H9 (cell line): Measurements from ENCODE around the gene PCYT2. TPM values are rescaled to one million over a fixed set of nuclear protein-coding genes. Genes with fewer than 3 reads are reported as not detected.

Source experiments
- DNase-seq: peaks from one replicate; pipeline ENCODE4 v3.0.0-alpha.2; 2017
- H2AFZ ChIP-seq: one replicate; pipeline ENCODE4 v1.6.1; 2013; ENCODE audit warnings: mild to moderate bottlenecking, low read length, control low read depth, moderate library complexity
- H2AK5ac ChIP-seq: 2 replicates; pipeline ENCODE4 v1.6.1; 2013; ENCODE audit warnings: low read length, control low read depth, mixed read lengths; ENCODE audit not compliant: insufficient read length
- H2BK120ac ChIP-seq: one replicate; pipeline ENCODE4 v1.6.1; 2013; ENCODE audit warnings: low read depth, mild to moderate bottlenecking, low read length, control low read depth, inconsistent platforms; ENCODE audit not compliant: poor library complexity, severe bottlenecking
- H2BK12ac ChIP-seq: 2 replicates; pipeline ENCODE4 v1.6.1; 2013; ENCODE audit warnings: low read length, control low read depth, mixed read lengths, low read depth; ENCODE audit not compliant: insufficient read length
- H2BK15ac ChIP-seq: 2 replicates; pipeline ENCODE4 v1.6.1; 2013; ENCODE audit warnings: low read depth, low read length, control low read depth
- H2BK20ac ChIP-seq: one replicate; pipeline ENCODE4 v1.6.1; 2013; ENCODE audit warnings: low read depth, mild to moderate bottlenecking, low read length, control low read depth, inconsistent platforms; ENCODE audit not compliant: poor library complexity, severe bottlenecking
- H2BK5ac ChIP-seq: 2 replicates; pipeline ENCODE4 v1.6.1; 2013; ENCODE audit warnings: low read length, control low read depth, mixed read lengths; ENCODE audit not compliant: insufficient read length
- H3K14ac ChIP-seq: 2 replicates; pipeline ENCODE4 v1.6.1; 2013; ENCODE audit warnings: low read length, control low read depth; ENCODE audit not compliant: insufficient read depth
- H3K18ac ChIP-seq: 2 replicates; pipeline ENCODE4 v1.6.1; 2013; ENCODE audit warnings: low read depth, mild to moderate bottlenecking, mixed read lengths, low read length, control low read depth; ENCODE audit not compliant: insufficient read length
- H3K23ac ChIP-seq: 2 replicates; pipeline ENCODE4 v1.6.1; 2013; ENCODE audit warnings: low read length, control low read depth, mixed read lengths, low read depth; ENCODE audit not compliant: insufficient read length
- H3K23me2 ChIP-seq: 2 replicates; pipeline ENCODE4 v1.6.1; 2013; ENCODE audit warnings: low read depth, mild to moderate bottlenecking, mixed read lengths, low read length, control low read depth; ENCODE audit not compliant: insufficient read length, poor library complexity, severe bottlenecking
- H3K27ac ChIP-seq: 2 replicates; pipeline ENCODE4 v1.5.1; 2013; ENCODE audit warnings: low read length, control low read depth, mixed read lengths, low read depth; ENCODE audit not compliant: insufficient read length
- H3K27me3 ChIP-seq: 2 replicates; pipeline ENCODE4 v1.6.1; 2013; ENCODE audit warnings: low read length, control low read depth, inconsistent platforms; ENCODE audit not compliant: insufficient read depth
- H3K4ac ChIP-seq: 2 replicates; pipeline ENCODE4 v1.6.1; 2013; ENCODE audit warnings: low read depth, mild to moderate bottlenecking, control low read depth, inconsistent platforms, low read length, moderate library complexity
- H3K4me1 ChIP-seq: 2 replicates; pipeline ENCODE4 v1.6.1; 2013; ENCODE audit warnings: low read length, control low read depth, inconsistent platforms; ENCODE audit not compliant: insufficient read depth
- H3K4me2 ChIP-seq: 2 replicates; pipeline ENCODE4 v1.6.1; 2013; ENCODE audit warnings: low read length, control low read depth, mixed read lengths; ENCODE audit not compliant: insufficient read length, insufficient read depth
- H3K56ac ChIP-seq: 2 replicates; pipeline ENCODE4 v1.6.1; 2013; ENCODE audit warnings: low read depth, mild to moderate bottlenecking, mixed read lengths, low read length, control low read depth; ENCODE audit not compliant: insufficient read length
- H3K79me1 ChIP-seq: 2 replicates; pipeline ENCODE4 v1.6.1; 2013; ENCODE audit warnings: low read depth, mild to moderate bottlenecking, moderate library complexity, low read length, control low read depth, inconsistent platforms; ENCODE audit not compliant: insufficient read depth, poor library complexity, severe bottlenecking
- H3K79me2 ChIP-seq: 2 replicates; pipeline ENCODE4 v1.6.1; 2013; ENCODE audit warnings: low read length, control low read depth, inconsistent platforms; ENCODE audit not compliant: insufficient read depth
- H3K9ac ChIP-seq: 2 replicates; pipeline ENCODE4 v1.6.1; 2013; ENCODE audit warnings: low read length, control low read depth, mixed read lengths; ENCODE audit not compliant: insufficient read length; ENCODE audit errors: extremely low read depth
- H3K9me3 ChIP-seq: one replicate; pipeline ENCODE4 v1.6.1; 2013; ENCODE audit warnings: low read depth, low read length, inconsistent platforms; ENCODE audit not compliant: control insufficient read depth
- H3T11ph ChIP-seq: one replicate; pipeline ENCODE4 v1.6.1; 2013; ENCODE audit warnings: mild to moderate bottlenecking, low read length, control low read depth, inconsistent platforms
- H4K20me1 ChIP-seq: one replicate; pipeline ENCODE4 v1.6.1; 2013; ENCODE audit not compliant: control insufficient read depth, insufficient read length, insufficient read depth
- H4K5ac ChIP-seq: 2 replicates; pipeline ENCODE4 v1.6.1; 2013; ENCODE audit warnings: low read depth, mild to moderate bottlenecking, mixed read lengths, low read length, control low read depth; ENCODE audit not compliant: insufficient read length
- H4K8ac ChIP-seq: replicated peaks from 2 replicates; pipeline ENCODE4 v1.6.1; 2013; ENCODE audit warnings: low read length, control low read depth, mixed read lengths, low read depth; ENCODE audit not compliant: insufficient read length
- H4K91ac ChIP-seq: 2 replicates; pipeline ENCODE4 v1.6.1; 2013; ENCODE audit warnings: low read depth, mild to moderate bottlenecking, moderate library complexity, mixed read lengths, low read length, control low read depth; ENCODE audit not compliant: insufficient read length
- H3K27ac Mint-ChIP-seq, 3 experiments: 2 replicates in 2 of 3; 3 replicates in 1 of 3; pipeline ENCODE4 v1.8.0; 2020 to 2021; ENCODE audit warnings: mixed read lengths in 3 of 3, mild to moderate bottlenecking in 1 of 3, moderate library complexity in 1 of 3
- H3K27me3 Mint-ChIP-seq: 2 replicates; pipeline ENCODE4 v1.8.0; 2021; ENCODE audit warnings: low read depth, mild to moderate bottlenecking, moderate library complexity, mixed read lengths
- H3K36me3 Mint-ChIP-seq, 3 experiments: 2 replicates in 2 of 3; 3 replicates in 1 of 3; pipeline ENCODE4 v1.8.0; 2020 to 2021; ENCODE audit warnings: low read depth in 3 of 3, mixed read lengths in 3 of 3; ENCODE audit not compliant: insufficient read depth in 1 of 3
- H3K4me1 Mint-ChIP-seq, 2 experiments: 2 replicates each; pipeline ENCODE4 v1.8.0; 2020; ENCODE audit warnings: mixed read lengths in 2 of 2
- H3K4me3 Mint-ChIP-seq, 2 experiments: 2 replicates in 1 of 2; 3 replicates in 1 of 2; pipeline ENCODE4 v1.8.0; 2020 to 2021; ENCODE audit warnings: mild to moderate bottlenecking in 2 of 2, mixed read lengths in 2 of 2, moderate library complexity in 1 of 2
- H3K9me3 Mint-ChIP-seq, 2 experiments: 2 replicates in 1 of 2; 3 replicates in 1 of 2; pipeline ENCODE4 v1.8.0; 2020; ENCODE audit warnings: mild to moderate bottlenecking in 2 of 2, mixed read lengths in 2 of 2, moderate library complexity in 1 of 2
- WGBS: extraction: QIAGEN DNeasy Blood & Tissue Kit; methylation state at CpG from one replicate; pipeline ENCODE4 v1.1.7; 2013; ENCODE audit warnings: missing lambda C conversion rate, low lambda C conversion rate, mixed read lengths; ENCODE audit not compliant: insufficient read length; ENCODE audit errors: extremely low coverage; 5-methylcytosine and 5-hydroxymethylcytosine counted together
- total RNA-seq: library from RNA; stranded (reverse); gene quantifications from 2 replicates; pipeline ENCODE4 v1.2.1, GENCODE V29; 2021
- TF ChIP-seq, protein P1 (sequence below): fragments of 200-600 bp; sonication (generic); conservative IDR thresholded peaks from 3 replicates; pipeline ENCODE4 v1.8.0; 2021; ENCODE audit warnings: antibody characterized with exemption, mild to moderate bottlenecking

The PCYT2 gene
- total RNA-seq, 1 experiment from 2014 or later: 24.5 TPM

- Histone ChIP-seq H4K5ac (no peak overlapping the region), H2AK5ac (no peak overlapping the region), H3K4ac (no peak overlapping the region), H3K9ac (no peak overlapping the region), H3K23ac (no peak overlapping the region), H2BK20ac (no peak overlapping the region), H3K79me2 (peaks cover 2% of the 10 kb centered on the region; the same call in 1 of the 2 replicates), H4K8ac (no peak overlapping the region), H3K9me3 (no peaks in the 10 kb centered on the region), H3T11ph (no peak overlapping the region), H3K14ac (no peak overlapping the region), H3K4me2 (no peak overlapping the region), H3K56ac (no peak overlapping the region), H4K20me1 (peaks cover 4% of the 10 kb centered on the region), H3K4me1 (no peaks in the 10 kb centered on the region; the same call in 1 of the 2 replicates), H3K23me2 (peaks cover 4% of the 10 kb centered on the region), H2BK5ac (no peak overlapping the region), H2BK15ac (no peak overlapping the region), H2BK12ac (no peak overlapping the region), H4K91ac (no peak overlapping the region), H3K27me3 (no peaks in the 10 kb centered on the region), H3K27ac (no peak overlapping the region), H2BK120ac (no peak overlapping the region), H3K79me1 (peaks cover 3% of the 10 kb centered on the region), H3K18ac (no peak overlapping the region), H2AFZ (no peak overlapping the region)
- Mint-ChIP-seq H3K36me3 (peaks cover 3 to 17% (median 7%) of the 10 kb centered on the region in 3 experiments; a peak in 6 of 7 replicates), H3K27me3 (peaks cover 54% of the 10 kb centered on the region), H3K4me1 (peaks cover 8 to 27% of the 10 kb centered on the region in 2 experiments), H3K9me3 (no peaks in the 10 kb centered on the region), H3K4me3 (no peak overlapping the region), H3K27ac (no peak overlapping the region; a peak in 1 of 7 replicates)
- TF ChIP-seq, protein P1, sequence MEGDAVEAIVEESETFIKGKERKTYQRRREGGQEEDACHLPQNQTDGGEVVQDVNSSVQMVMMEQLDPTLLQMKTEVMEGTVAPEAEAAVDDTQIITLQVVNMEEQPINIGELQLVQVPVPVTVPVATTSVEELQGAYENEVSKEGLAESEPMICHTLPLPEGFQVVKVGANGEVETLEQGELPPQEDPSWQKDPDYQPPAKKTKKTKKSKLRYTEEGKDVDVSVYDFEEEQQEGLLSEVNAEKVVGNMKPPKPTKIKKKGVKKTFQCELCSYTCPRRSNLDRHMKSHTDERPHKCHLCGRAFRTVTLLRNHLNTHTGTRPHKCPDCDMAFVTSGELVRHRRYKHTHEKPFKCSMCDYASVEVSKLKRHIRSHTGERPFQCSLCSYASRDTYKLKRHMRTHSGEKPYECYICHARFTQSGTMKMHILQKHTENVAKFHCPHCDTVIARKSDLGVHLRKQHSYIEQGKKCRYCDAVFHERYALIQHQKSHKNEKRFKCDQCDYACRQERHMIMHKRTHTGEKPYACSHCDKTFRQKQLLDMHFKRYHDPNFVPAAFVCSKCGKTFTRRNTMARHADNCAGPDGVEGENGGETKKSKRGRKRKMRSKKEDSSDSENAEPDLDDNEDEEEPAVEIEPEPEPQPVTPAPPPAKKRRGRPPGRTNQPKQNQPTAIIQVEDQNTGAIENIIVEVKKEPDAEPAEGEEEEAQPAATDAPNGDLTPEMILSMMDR: no peak
- WGBS: no CpG with 5 or more reads among the region's 15 CpGs
- no peak for DNase-seq
Observed at GRCh38 chr17:81939218-81939617, 28.0 kb upstream of the PCYT2 start.
